ENCODE data around the gene PLA2G4A.

DNA sequence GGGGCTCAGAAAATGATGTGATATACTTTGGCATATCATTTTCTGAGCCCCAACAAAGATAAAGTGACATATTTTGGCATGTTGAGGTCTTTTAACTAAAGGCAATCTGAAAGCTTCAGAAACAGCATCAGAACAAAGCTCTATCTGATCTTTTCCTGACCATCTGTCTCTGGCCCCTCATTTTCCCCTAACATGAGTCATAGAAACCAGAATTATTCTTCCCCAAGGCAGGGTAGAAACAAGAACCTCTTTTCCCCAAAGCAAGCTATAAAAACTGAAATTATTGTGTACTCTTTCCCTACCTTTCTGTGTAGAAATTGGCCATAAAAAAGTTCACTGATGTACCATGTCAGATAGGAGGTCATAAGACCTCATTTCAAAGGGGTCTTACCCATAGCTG is 48.7 kb upstream of the PLA2G4A start:
- TF ChIP-seq, protein P1, sequence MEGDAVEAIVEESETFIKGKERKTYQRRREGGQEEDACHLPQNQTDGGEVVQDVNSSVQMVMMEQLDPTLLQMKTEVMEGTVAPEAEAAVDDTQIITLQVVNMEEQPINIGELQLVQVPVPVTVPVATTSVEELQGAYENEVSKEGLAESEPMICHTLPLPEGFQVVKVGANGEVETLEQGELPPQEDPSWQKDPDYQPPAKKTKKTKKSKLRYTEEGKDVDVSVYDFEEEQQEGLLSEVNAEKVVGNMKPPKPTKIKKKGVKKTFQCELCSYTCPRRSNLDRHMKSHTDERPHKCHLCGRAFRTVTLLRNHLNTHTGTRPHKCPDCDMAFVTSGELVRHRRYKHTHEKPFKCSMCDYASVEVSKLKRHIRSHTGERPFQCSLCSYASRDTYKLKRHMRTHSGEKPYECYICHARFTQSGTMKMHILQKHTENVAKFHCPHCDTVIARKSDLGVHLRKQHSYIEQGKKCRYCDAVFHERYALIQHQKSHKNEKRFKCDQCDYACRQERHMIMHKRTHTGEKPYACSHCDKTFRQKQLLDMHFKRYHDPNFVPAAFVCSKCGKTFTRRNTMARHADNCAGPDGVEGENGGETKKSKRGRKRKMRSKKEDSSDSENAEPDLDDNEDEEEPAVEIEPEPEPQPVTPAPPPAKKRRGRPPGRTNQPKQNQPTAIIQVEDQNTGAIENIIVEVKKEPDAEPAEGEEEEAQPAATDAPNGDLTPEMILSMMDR (IDR thresholded peaks at IDR 0.05) = no peak
- TF ChIP-seq POLR2A (IDR thresholded peaks at IDR 0.05; ENCODE audit: low read depth) = no peak
- no peak for TF ChIP-seq EP300 (IDR thresholded peaks at IDR 0.05)
- TF ChIP-seq POLR2AphosphoS5 (IDR thresholded peaks at IDR 0.05) = no peak
